Caco-2 (cell line): ENCODE measurements around the gene PLXNA3. TPM values are rescaled to one million over a fixed set of nuclear protein-coding genes. Genes with fewer than 3 reads are reported as not detected.

Source experiments
- BruUV-seq: library from RNA; stranded (reverse); fragments of 400-500 nt; replicated peaks from 2 replicates; lab custom pipeline; 2021; lab: Mats Ljungman, UMichigan
- CTCF ChIA-PET: fragments of 300-600 bp; sonication (Branson Sonifier 250); formaldehyde crosslinking; loops from one replicate; lab custom pipeline; 2022; ENCODE audit warnings: antibody characterized with exemption; lab: Charles Lee
- POLR2A ChIA-PET: fragments of 300-600 bp; sonication (Branson Sonifier 250); formaldehyde crosslinking; loops from one replicate; lab custom pipeline; 2022; ENCODE audit warnings: antibody characterized with exemption; lab: Charles Lee
- DNase-seq, 2 experiments: peaks; one replicate each; pipeline versions ENCODE4 v3.0.0 to v3.0.0-alpha.2; 2020 to 2022
- H3K27me3 ChIP-seq: replicated peaks from 2 replicates; pipeline ENCODE4 v1.6.0; 2011; ENCODE audit warnings: low read length; ENCODE audit not compliant: control insufficient read depth, insufficient read depth
- H3K36me3 ChIP-seq: 2 replicates; pipeline ENCODE4 v1.5.1; 2011; ENCODE audit warnings: low read length; ENCODE audit not compliant: control insufficient read depth, insufficient read depth
- H3K4me1 ChIP-seq: fragments of 250-450 bp; sonication (Bioruptor Pico); 2 replicates; pipeline ENCODE4 v1.5.1; 2020; ENCODE audit warnings: mild to moderate bottlenecking
- H3K4me3 ChIP-seq: 2 replicates; pipeline ENCODE4 v1.5.1; 2011; ENCODE audit warnings: low read depth, mild to moderate bottlenecking, control low read depth, low read length
- H3K9me3 ChIP-seq: fragments of 250-450 bp; sonication (Bioruptor Pico); 2 replicates; pipeline ENCODE4 v1.5.1; 2020; ENCODE audit warnings: mild to moderate bottlenecking, moderate library complexity
- H3K27ac Mint-ChIP-seq: one replicate; pipeline ENCODE4 v1.8.0; 2022; ENCODE audit warnings: mixed read lengths; ENCODE audit not compliant: unreplicated experiment
- H3K27me3 Mint-ChIP-seq: one replicate; pipeline ENCODE4 v1.8.0; 2022; ENCODE audit warnings: mixed read lengths; ENCODE audit not compliant: insufficient read depth, unreplicated experiment
- H3K36me3 Mint-ChIP-seq: one replicate; pipeline ENCODE4 v1.8.0; 2022; ENCODE audit warnings: mild to moderate bottlenecking, mixed read lengths; ENCODE audit not compliant: insufficient read depth, unreplicated experiment
- H3K4me1 Mint-ChIP-seq: one replicate; pipeline ENCODE4 v1.8.0; 2022; ENCODE audit warnings: low read depth, mixed read lengths; ENCODE audit not compliant: unreplicated experiment
- H3K4me3 Mint-ChIP-seq: one replicate; pipeline ENCODE4 v1.8.0; 2022; ENCODE audit warnings: mild to moderate bottlenecking, moderate library complexity, mixed read lengths; ENCODE audit not compliant: unreplicated experiment
- H3K9me3 Mint-ChIP-seq: one replicate; pipeline ENCODE4 v1.8.0; 2022; ENCODE audit warnings: mixed read lengths; ENCODE audit not compliant: unreplicated experiment
- CTCF ChIP-seq, 2 experiments: fragments of 200-600 bp in 1 of 2; IDR thresholded peaks; 1 replicate in 1 of 2; 2 replicates in 1 of 2; pipeline versions ENCODE4 v1.5.1 to v1.8.0; 2011 to 2022; ENCODE audit warnings: antibody characterized with exemption in 1 of 2, control low read depth in 1 of 2, inconsistent platforms in 1 of 2, low read depth in 1 of 2, low read length in 1 of 2, mild to moderate bottlenecking in 1 of 2, moderate library complexity in 1 of 2; ENCODE audit not compliant: insufficient read depth in 1 of 2, severe bottlenecking in 1 of 2, unreplicated experiment in 1 of 2
- intact Hi-C: fragments of 100-400 bp; cut with micrococcal nuclease; formaldehyde crosslinking; loops from one replicate; pipeline ENCODE4 v1.10.0; 2022; ENCODE audit not compliant: unreplicated experiment
- total RNA-seq: library from RNA; stranded (reverse); gene quantifications from 2 replicates; pipeline ENCODE4 v1.2.3, GENCODE V29; 2022

PLXNA3 gene
- total RNA-seq, 1 experiment from 2014 or later, result 58.4 TPM

GRCh38 chrX:154452823-154453222 lies 5.3 kb upstream of the PLXNA3 start:
- TF ChIP-seq CTCF (IDR thresholded peaks at IDR 0.05; ENCODE audit: insufficient read depth in 1 of 2, low read depth in 1 of 2, low read length in 1 of 2, severe bottlenecking in 1 of 2, unreplicated experiment in 1 of 2), result no peak
- Mint-ChIP-seq H3K9me3 (no peaks in the 10 kb centered on the region), H3K4me1 (no peaks in the 10 kb centered on the region), H3K36me3 (peaks cover 21% of the 10 kb centered on the region), H3K27ac (no peak overlapping the region), H3K27me3 (no peaks in the 10 kb centered on the region), H3K4me3 (no peak overlapping the region)
- H3K9me3 ChIP-seq, result no peaks in the 10 kb centered on the region
- H3K4me3 ChIP-seq, result no peak overlapping the region
- ChIA-PET CTCF (interaction anchor here (0.7 kb wide), 1 partner anchor 643 kb away, joined by 5 read pairs; no protein-coding TSS in a partner anchor), POLR2A (interaction anchor here (0.6 kb wide), 2 partner anchors 33 to 38 kb away, joined by 3 to 5 read pairs; partner anchors contain the start of genes SLC10A3 and UBL4A)
- no TSS peak for BruUV-seq
- H3K36me3 ChIP-seq, result no peaks in the 10 kb centered on the region
- no peaks in the 10 kb centered on the region for H3K27me3 ChIP-seq
- no peak for DNase-seq
- intact Hi-C loops, result no loop called here
- no peaks in the 10 kb centered on the region for H3K4me1 ChIP-seq

DNA sequence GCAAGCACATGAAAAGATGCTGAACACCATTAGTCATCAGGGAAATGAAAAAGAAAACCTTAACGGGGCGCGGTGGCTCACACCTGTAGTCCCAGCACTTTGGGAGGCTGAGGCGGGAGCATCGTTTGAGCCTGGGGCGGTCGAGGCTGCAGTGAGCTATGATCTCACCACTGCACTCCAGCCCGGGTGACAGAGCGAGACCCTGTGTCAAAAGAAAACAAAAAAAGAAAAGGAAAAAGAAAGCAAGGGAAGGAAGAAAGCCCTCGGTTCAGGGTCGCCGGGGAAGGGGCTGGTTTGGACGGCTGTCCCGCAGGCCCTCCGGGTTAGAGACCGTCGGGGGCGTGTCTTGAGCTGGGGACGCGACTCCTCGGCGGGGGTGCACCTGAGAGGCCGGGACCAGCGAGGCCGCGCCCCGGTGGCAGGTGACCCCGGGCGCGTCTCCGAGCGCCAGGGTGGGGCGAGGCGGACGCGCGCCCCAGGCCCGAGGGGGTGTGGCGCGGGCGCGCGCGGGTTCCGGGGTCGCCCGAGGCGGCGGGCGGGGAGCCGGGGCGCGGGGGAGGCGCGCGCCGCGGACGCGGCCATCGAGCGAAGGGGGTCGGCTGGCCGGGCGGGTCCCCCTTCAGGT lies 478 bp upstream of the PLXNA3 start:
- H3K4me1 ChIP-seq, result no peaks in the 10 kb centered on the region
- peak; percentile 74 to 83 for DNase-seq
- no TSS peak for BruUV-seq
- Mint-ChIP-seq H3K27ac (peak overlapping the region; percentile 93), H3K9me3 (no peaks in the 10 kb centered on the region), H3K4me3 (peak overlapping the region; percentile 98), H3K27me3 (no peaks in the 10 kb centered on the region), H3K4me1 (no peaks in the 10 kb centered on the region), H3K36me3 (peaks cover 29% of the 10 kb centered on the region)
- intact Hi-C loops, result no loop called here
- POLR2A ChIA-PET, result interaction anchor here (1.1 to 1.2 kb wide), 2 partner anchors 33 to 60 kb away, joined by 3 read pairs; partner anchors contain the start of gene SLC10A3
- CTCF ChIA-PET, result interaction anchor here (1.0 to 1.2 kb wide), 2 partner anchors 69 to 84 kb away, joined by 3 to 4 read pairs; no protein-coding TSS in a partner anchor
- peak overlapping the region; percentile 72 for H3K4me3 ChIP-seq
- H3K36me3 ChIP-seq, result no peaks in the 10 kb centered on the region
- no peaks in the 10 kb centered on the region for H3K9me3 ChIP-seq
- no peak for TF ChIP-seq CTCF (IDR thresholded peaks at IDR 0.05; ENCODE audit: insufficient read depth in 1 of 2, low read depth in 1 of 2, low read length in 1 of 2, severe bottlenecking in 1 of 2, unreplicated experiment in 1 of 2)
- H3K27me3 ChIP-seq, result no peaks in the 10 kb centered on the region

DNA sequence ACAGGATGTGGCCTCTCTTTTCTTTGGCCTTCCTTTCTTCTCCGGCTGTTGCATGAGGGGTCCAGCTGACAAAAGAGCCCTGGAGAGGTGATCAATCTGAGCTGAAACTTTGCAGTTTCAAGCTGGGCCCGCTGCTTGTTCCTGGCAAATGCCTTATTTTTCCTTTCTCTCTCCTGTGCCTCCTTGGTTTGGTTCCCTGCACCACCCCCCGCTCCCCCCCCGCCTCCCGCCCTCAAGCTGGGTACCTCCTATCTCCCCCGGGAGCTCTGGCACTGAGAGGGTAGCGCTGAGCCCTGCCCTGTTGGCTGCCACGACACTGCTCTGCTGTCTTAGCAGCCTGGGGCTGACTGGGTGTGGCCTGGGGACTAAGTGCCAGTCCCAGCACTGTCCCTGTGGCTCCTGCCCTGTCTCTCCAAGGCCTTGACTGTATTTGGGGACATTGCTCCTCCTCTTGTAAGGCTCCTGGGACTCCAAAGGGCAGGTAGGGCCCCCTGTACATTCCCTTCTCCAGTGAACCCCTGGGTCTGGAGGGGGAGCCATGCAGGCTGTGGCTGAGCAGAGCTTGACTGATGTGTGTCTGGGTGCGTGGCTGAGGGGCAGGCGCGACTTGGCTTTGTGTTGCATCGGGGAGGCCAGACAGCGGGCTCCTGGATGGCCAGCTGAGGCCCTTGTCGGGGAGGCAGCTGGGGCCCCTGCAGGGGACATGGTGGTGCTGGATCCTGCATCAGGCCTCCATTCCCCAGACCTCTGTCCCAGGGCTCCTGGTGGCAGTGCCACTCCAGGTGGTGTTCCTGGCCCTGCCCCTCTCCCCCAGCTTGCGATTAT lies 1.1 kb downstream of the PLXNA3 start:
- CTCF ChIA-PET, result no interaction called here
- TF ChIP-seq CTCF (IDR thresholded peaks at IDR 0.05; ENCODE audit: insufficient read depth in 1 of 2, low read depth in 1 of 2, low read length in 1 of 2, severe bottlenecking in 1 of 2, unreplicated experiment in 1 of 2), result no peak
- Mint-ChIP-seq H3K27ac (peak overlapping the region; percentile 55), H3K4me1 (no peaks in the 10 kb centered on the region), H3K4me3 (peak overlapping the region; percentile 71), H3K9me3 (no peaks in the 10 kb centered on the region), H3K27me3 (no peaks in the 10 kb centered on the region), H3K36me3 (peaks cover 32% of the 10 kb centered on the region)
- Histone ChIP-seq H3K27me3 (no peaks in the 10 kb centered on the region), H3K4me1 (no peaks in the 10 kb centered on the region), H3K4me3 (peak overlapping the region; percentile 72), H3K9me3 (no peaks in the 10 kb centered on the region), H3K36me3 (no peaks in the 10 kb centered on the region)
- no TSS peak for BruUV-seq
- intact Hi-C loops, result no loop called here
- DNase-seq, result no peak
- POLR2A ChIA-PET, result interaction anchor here (0.5 to 0.6 kb wide), 2 partner anchors 15 to 17 kb away, joined by 5 to 6 read pairs; no protein-coding TSS in a partner anchor
